Left ventricle myocardium superior (tissue), 1 donor: ENCODE results near the gene SAMM50. TPM values are rescaled to one million over a fixed set of nuclear protein-coding genes. Genes with fewer than 3 reads are reported as not detected.
A peak's percentile ranks its signal among the peaks of the same experiment; 100 is the strongest.

Experiments
- ATAC-seq: fragments of 200-7000 bp; cut with Tn5 transposase; one replicate; pipeline ENCODE4 v1.9.1; 2020; ENCODE audit warnings: mild to moderate bottlenecking, moderate library complexity
- DNase-seq: peaks from one replicate; pipeline ENCODE4 v3.0.0-alpha.2; 2020
- intact Hi-C: fragments of 100-400 bp; cut with micrococcal nuclease; formaldehyde crosslinking; loops from one replicate; pipeline ENCODE4 v1.11.0; 2022
- long read RNA-seq: library from polyadenylated mRNA; unstranded; transcript quantifications from one replicate; pipeline ENCODE4 v2.0.0, GENCODE V29; 2021
- total RNA-seq: library from RNA; stranded (reverse); fragmentation: NEBNext Ultra II Directional; extraction: Animal tissue kit (Norgen Biotek cat#: 25700); gene quantifications from one replicate; pipeline ENCODE4 v1.2.1, GENCODE V29; 2021
- donor health status: DM: no; HTN: yes; CAD: no; lungs with severe emphysema.

The SAMM50 gene
- total RNA-seq: 79.8 TPM
- long read RNA-seq, transcript SAMM50-201 (15 exons, 1,717 nt): major isoform, 178 of 236 reads
- long read RNA-seq, partial matches to known transcripts: 54 of 236 reads
- long read RNA-seq, other reads (novel, unspliced or antisense): 4 of 236 reads

- ATAC-seq (peak; percentile 99), DNase-seq (peak; percentile 96)
- intact Hi-C loops: no loop called here
Observed at GRCh38 chr22:43955040-43955882, at the start of gene SAMM50. TSS of gene SAMM50 (plus strand) at chr22:43955442. CDS start at chr22:43955578, 136 bp downstream.

DNA sequence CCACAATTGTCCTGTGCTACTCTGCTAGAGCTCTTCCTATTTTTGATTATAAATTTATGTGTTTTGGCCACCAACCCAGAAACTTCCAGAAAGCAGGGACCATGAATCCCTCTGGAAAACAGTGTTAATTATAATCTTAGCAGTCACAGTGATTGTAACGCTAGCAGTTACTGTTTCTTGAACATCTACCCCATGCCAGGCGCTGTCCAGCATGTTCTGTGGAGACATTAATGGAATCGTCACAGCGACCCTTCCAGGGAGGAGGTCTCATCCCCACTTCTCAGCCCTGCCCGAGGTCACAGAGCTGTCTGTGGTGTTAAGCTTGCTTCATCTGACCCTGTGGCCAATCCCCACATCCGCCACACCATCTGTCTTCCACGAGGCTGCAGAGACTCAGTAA lies 49.6 kb upstream of the SAMM50 start:
- intact Hi-C loops: no loop called here
- DNase-seq (no peak), ATAC-seq (no peak)

- no peak for ATAC-seq
- intact Hi-C loops: no loop called here
Observed at GRCh38 chr22:43909708-43910107, 45.5 kb upstream of the SAMM50 start.

GRCh38 chr22:43910178-43910695 lies 45.0 kb upstream of the SAMM50 start:
- DNase-seq: no peak
- no peak for ATAC-seq
- intact Hi-C loops: no loop called here

More at GRCh38 chr22:43909708-43910107, 45.5 kb upstream of the SAMM50 start:
- DNase-seq: no peak

- DNase-seq (no peak), ATAC-seq (no peak)
- intact Hi-C loops: no loop called here
Observed at GRCh38 chr22:43911351-43911750, 43.9 kb upstream of the SAMM50 start.

- ATAC-seq (no peak), DNase-seq (no peak)
- intact Hi-C loops: no loop called here
Observed at GRCh38 chr22:43917521-43917920, 37.7 kb upstream of the SAMM50 start.

DNA sequence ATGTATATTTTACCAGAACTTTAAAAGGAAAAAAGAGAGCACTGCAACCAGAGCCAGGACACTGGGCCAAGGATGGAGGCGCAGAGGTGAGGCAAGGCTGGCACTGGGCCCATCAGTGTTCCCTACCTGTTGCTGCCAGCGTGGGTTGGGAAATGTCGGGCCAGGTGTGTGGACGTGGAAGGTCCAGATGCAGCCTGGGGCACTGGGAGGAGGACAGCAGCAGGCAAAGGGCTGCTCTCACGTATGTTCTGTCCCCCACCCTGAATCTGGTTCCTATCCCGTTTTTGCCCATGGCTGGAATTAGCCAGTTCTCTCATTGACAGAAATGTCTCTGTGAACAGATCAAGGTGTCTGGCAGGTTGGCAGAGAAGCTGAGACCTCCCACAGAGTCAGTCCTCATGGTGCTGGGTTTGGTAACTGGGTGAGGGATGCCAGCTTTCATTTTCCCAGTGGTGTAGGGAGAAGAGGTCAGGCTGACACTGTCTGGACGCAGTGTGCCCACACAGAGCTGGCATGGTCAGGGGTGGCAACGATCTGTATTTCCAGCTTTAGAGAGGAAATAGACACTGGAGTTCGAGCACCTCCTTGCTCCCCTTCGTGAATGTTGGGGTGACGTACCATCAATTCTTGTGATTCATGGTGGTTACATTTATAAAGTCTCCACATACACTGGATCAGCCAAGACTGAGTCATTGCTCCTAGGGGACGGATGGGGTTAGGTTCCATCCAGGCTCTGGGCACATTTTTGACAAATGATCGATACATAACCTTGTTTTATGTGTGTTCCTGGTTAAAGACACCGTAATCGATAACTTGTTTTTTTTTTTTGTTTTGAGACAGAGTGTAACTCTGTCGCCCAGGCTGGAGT lies 35.9 kb upstream of the SAMM50 start:
- intact Hi-C loops: no loop called here
- DNase-seq: no peak
- ATAC-seq: no peak

- ATAC-seq (no peak), DNase-seq (no peak)
- intact Hi-C loops: no loop called here
Observed at GRCh38 chr22:43921370-43921769, 33.9 kb upstream of the SAMM50 start.

GRCh38 chr22:43922123-43922522 lies 33.1 kb upstream of the SAMM50 start:
- ATAC-seq: no peak

GRCh38 chr22:43923191-43923590 lies 32.1 kb upstream of the SAMM50 start:
- DNase-seq: no peak
- intact Hi-C loops: no loop called here
- ATAC-seq: no peak

More at GRCh38 chr22:43922123-43922522, 33.1 kb upstream of the SAMM50 start:
- no peak for DNase-seq
- intact Hi-C loops: no loop called here

- intact Hi-C loops: no loop called here
- ATAC-seq: peak; percentile 97
- peak; percentile 95 for DNase-seq
Observed at GRCh38 chr22:43923631-43924464, 31.4 kb upstream of the SAMM50 start, which contains the start of gene PNPLA3. TSS of gene PNPLA3 (plus strand) at chr22:43923805. CDS start at chr22:43923912, 107 bp downstream.

DNA sequence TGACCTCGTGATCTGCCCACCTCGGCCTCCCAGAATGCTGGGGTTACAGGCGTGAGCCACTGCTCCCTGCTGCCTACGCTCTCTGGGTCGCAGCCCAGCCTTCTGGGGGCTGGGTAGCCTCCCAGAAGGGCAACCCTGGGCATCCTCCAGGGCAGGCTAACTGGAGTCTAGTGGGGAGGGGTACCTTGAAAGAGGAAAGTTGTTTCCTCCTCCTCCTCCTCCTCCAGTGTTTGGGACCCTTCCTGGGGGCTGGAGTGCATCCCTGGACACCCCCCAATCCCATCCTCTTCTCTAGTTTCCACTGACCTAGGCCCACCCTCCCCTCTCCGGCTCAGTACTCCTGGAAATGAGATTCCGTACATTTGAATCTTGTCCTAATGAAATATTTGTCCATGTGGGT lies 30.4 kb upstream of the SAMM50 start:
- DNase-seq: no peak
- ATAC-seq: no peak
- intact Hi-C loops: no loop called here

- DNase-seq (no peak), ATAC-seq (no peak)
- intact Hi-C loops: no loop called here
Observed at GRCh38 chr22:43925433-43926348, 29.6 kb upstream of the SAMM50 start.

- intact Hi-C loops: no loop called here
- no peak for DNase-seq
- ATAC-seq: no peak
Observed at GRCh38 chr22:43926349-43926710, 28.9 kb upstream of the SAMM50 start.

DNA sequence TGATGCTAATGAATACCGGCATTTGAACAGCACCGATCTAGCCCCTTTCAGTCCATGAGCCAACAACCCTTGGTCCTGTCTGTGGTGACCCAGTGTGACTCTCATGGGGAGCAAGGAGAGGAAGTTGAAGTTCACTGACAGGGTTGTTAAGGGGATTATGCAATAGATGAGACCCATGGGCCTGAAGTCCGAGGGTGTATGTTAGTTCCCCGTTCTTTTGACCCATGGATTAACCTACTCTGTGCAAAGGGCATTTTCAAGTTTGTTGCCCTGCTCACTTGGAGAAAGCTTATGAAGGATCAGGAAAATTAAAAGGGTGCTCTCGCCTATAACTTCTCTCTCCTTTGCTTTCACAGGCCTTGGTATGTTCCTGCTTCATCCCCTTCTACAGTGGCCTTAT lies 26.8 kb upstream of the SAMM50 start:
- ATAC-seq (no peak), DNase-seq (no peak)
- intact Hi-C loops: no loop called here

DNA sequence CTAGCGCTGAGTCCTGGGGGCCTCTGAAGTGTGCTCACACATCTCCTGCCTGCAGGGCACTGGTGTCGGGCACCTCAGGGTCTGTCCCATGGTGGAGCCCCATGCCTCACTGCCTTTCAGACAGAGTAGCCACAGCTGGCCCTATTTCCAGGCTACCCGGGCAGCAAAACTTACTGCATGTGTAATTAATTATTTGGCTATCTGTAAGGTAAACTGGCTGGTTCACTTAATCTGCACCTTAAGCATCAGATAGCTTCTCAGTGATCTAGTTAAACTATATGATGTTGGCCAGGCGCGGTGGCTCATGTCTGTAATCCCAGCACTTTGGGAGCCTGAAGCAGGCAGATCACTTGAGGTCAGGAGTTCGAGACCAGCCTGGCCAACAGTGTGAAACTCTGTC lies 26.3 kb upstream of the SAMM50 start:
- no peak for ATAC-seq
- DNase-seq: no peak
- intact Hi-C loops: no loop called here

GRCh38 chr22:43931771-43932170 lies 23.5 kb upstream of the SAMM50 start:
- ATAC-seq: no peak
- no peak for DNase-seq
- intact Hi-C loops: no loop called here

- ATAC-seq (no peak), DNase-seq (no peak)
- intact Hi-C loops: no loop called here
Observed at GRCh38 chr22:43941449-43941848, 13.8 kb upstream of the SAMM50 start.
